ENCODE measurements around the gene ERVW-1. TPM values are rescaled to one million over a fixed set of nuclear protein-coding genes. Genes with fewer than 3 reads are reported as not detected.

The ERVW-1 gene
- total RNA-seq, 1 experiment from 2014 or later: not detected

DNA sequence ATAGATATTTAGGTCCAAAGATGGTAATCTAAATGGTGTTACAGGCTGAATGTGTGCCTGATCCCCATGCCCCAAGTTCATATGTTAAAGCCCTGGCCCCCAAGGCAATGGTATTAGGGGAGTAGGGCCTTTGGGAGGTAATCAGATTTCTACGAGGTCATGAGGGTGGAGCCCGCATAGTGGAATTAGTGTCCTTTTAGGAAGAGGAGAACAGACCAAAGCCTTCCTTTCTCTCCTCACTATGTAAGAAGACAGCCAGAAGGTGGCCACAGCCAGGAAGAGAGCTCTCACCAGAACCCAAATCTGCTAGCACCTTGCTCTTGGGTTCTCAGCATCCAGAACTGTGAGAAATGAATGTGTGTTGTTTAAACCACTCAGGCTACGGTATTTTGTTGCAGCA is 15.2 kb downstream of the ERVW-1 start:
- Histone ChIP-seq H3K27ac (ENCODE audit: low read length) (no peak overlapping the region), H3K9me3 (ENCODE audit: control insufficient read depth, insufficient read depth, low read depth, low read length) (no peaks in the 10 kb centered on the region), H3K4me3 (ENCODE audit: low read depth in 2 of 2, low read length in 2 of 2) (no peak overlapping the region), H3K27me3 (ENCODE audit: control insufficient read depth, insufficient read depth, low read length) (no peaks in the 10 kb centered on the region), H3K4me1 (ENCODE audit: control insufficient read depth, insufficient read depth, low read length) (peaks cover 3% of the 10 kb centered on the region; the same call in 1 of the 2 replicates), H3K36me3 (ENCODE audit: control insufficient read depth, insufficient read depth, low read length) (no peaks in the 10 kb centered on the region)
- in situ Hi-C loops (cut with HindIII; ENCODE audit: low pct_unique_long_range_greater_than_20kb, low sequenced_read_pairs) (no loop called here), intact Hi-C loops (cut with micrococcal nuclease; ENCODE audit: unreplicated experiment) (loop anchor here (5.0 kb wide), 1 partner anchor 595 kb away; no protein-coding TSS in a partner anchor)
- ChIA-PET CTCF (no interaction called here), POLR2A (no interaction called here)
- ATAC-seq (no peak), DNase-seq (ENCODE audit: low read depth, low spot score) (no peak)
- TF ChIP-seq SIN3A (IDR thresholded peaks at IDR 0.05; ENCODE audit: borderline replicate concordance, insufficient read depth, low read depth, low read length): no peak
- TF ChIP-seq POLR2AphosphoS5 (IDR thresholded peaks at IDR 0.05; ENCODE audit: low read depth, low read length): no peak
- TF ChIP-seq, protein P1, sequence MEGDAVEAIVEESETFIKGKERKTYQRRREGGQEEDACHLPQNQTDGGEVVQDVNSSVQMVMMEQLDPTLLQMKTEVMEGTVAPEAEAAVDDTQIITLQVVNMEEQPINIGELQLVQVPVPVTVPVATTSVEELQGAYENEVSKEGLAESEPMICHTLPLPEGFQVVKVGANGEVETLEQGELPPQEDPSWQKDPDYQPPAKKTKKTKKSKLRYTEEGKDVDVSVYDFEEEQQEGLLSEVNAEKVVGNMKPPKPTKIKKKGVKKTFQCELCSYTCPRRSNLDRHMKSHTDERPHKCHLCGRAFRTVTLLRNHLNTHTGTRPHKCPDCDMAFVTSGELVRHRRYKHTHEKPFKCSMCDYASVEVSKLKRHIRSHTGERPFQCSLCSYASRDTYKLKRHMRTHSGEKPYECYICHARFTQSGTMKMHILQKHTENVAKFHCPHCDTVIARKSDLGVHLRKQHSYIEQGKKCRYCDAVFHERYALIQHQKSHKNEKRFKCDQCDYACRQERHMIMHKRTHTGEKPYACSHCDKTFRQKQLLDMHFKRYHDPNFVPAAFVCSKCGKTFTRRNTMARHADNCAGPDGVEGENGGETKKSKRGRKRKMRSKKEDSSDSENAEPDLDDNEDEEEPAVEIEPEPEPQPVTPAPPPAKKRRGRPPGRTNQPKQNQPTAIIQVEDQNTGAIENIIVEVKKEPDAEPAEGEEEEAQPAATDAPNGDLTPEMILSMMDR (IDR thresholded peaks at IDR 0.05): no peak
- TF ChIP-seq, protein P2, sequence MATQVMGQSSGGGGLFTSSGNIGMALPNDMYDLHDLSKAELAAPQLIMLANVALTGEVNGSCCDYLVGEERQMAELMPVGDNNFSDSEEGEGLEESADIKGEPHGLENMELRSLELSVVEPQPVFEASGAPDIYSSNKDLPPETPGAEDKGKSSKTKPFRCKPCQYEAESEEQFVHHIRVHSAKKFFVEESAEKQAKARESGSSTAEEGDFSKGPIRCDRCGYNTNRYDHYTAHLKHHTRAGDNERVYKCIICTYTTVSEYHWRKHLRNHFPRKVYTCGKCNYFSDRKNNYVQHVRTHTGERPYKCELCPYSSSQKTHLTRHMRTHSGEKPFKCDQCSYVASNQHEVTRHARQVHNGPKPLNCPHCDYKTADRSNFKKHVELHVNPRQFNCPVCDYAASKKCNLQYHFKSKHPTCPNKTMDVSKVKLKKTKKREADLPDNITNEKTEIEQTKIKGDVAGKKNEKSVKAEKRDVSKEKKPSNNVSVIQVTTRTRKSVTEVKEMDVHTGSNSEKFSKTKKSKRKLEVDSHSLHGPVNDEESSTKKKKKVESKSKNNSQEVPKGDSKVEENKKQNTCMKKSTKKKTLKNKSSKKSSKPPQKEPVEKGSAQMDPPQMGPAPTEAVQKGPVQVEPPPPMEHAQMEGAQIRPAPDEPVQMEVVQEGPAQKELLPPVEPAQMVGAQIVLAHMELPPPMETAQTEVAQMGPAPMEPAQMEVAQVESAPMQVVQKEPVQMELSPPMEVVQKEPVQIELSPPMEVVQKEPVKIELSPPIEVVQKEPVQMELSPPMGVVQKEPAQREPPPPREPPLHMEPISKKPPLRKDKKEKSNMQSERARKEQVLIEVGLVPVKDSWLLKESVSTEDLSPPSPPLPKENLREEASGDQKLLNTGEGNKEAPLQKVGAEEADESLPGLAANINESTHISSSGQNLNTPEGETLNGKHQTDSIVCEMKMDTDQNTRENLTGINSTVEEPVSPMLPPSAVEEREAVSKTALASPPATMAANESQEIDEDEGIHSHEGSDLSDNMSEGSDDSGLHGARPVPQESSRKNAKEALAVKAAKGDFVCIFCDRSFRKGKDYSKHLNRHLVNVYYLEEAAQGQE (IDR thresholded peaks at IDR 0.05; ENCODE audit: insufficient read depth in 1 of 2, low read depth in 2 of 2, low read length in 1 of 2): no peak
- BruUV-seq (replicated peaks): no TSS peak

DNA sequence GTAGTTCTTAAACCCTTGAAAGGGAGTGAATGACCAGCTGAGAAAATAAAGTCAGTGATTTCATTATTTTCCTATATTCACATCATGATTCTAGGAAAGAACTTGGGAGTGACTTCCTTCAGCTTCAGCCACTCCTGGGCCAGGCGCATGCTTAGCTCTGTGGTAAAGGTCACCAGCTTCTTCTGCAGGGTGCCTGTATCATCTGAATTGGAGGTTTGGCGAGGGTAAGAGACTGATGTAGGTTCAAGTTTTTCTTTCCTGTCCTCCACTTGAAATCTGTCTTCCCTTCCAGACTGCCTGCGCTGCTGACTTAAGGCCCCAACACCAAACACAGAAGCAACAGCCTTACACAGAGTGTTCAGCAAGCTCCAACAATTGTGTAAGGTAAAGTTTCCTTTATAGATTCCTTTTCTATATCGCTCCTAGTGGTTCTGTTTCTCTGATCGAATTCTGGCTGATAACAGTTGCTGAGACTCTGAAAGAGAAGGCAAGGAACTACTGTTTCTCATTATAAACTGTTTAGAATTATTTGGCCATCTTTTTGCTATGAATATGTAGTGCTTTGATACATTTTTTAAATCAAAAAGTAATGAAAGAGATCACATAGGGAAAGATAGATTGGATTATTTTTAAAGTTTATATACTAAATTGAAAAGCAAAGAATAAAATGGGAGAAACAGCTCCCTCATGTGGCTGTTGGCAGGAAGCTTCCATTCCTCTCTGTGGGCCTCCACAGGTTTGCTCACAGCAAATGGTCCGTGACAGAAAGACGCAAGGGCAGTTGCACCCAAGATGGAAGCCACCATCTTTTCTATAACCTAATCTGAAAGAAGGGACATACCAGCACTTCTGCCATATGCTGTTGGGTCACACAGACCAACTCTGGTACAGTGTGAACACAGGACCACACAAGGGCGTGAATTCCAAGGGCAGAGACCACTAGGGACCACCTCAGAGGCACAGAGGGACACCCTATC is 16.4 kb downstream of the ERVW-1 start:
- in situ Hi-C loops (cut with HindIII; ENCODE audit: low pct_unique_long_range_greater_than_20kb, low sequenced_read_pairs): no loop called here
- Histone ChIP-seq H3K4me1 (ENCODE audit: control insufficient read depth, insufficient read depth, low read length) (peaks cover 3% of the 10 kb centered on the region; the same call in 1 of the 2 replicates), H3K4me3 (ENCODE audit: low read depth in 2 of 2, low read length in 2 of 2) (no peak overlapping the region), H3K27ac (ENCODE audit: low read length) (peak overlapping the region; percentile 15; the same call in 1 of the 2 replicates), H3K27me3 (ENCODE audit: control insufficient read depth, insufficient read depth, low read length) (no peaks in the 10 kb centered on the region), H3K9me3 (ENCODE audit: control insufficient read depth, insufficient read depth, low read depth, low read length) (no peaks in the 10 kb centered on the region), H3K36me3 (ENCODE audit: control insufficient read depth, insufficient read depth, low read length) (no peaks in the 10 kb centered on the region; the same call in 1 of the 2 replicates)
- no peak for TF ChIP-seq POLR2AphosphoS5 (IDR thresholded peaks at IDR 0.05; ENCODE audit: low read depth, low read length)
- TF ChIP-seq, protein P1 (IDR thresholded peaks at IDR 0.05): peak; percentile 92
- BruUV-seq (replicated peaks): no TSS peak
- ATAC-seq (peak; percentile 90), DNase-seq (ENCODE audit: low read depth, low spot score) (peak; percentile 33)
- ChIA-PET CTCF (interaction anchor here (0.5 to 1.6 kb wide), 5 partner anchors 9 to 322 kb away, joined by 3 to 7 read pairs (median 4); partner anchors contain the start of gene GATAD1), POLR2A (no interaction called here)
- intact Hi-C loops (cut with micrococcal nuclease; ENCODE audit: unreplicated experiment): loop anchor here (5.0 kb wide), 1 partner anchor 596 kb away; no protein-coding TSS in a partner anchor

Data from Panc1 (cell line).